Measurements from ENCODE around the gene TTYH2. TPM values are rescaled to one million over a fixed set of nuclear protein-coding genes. Genes with fewer than 3 reads are reported as not detected.

TTYH2 gene
- total and polyA plus RNA-seq, 10 of the 15 experiments (the other 5 are each of a cell fraction or from before 2014, with no cell fraction given), result 0.26 to 25.2 (median 6.6) TPM

DNA sequence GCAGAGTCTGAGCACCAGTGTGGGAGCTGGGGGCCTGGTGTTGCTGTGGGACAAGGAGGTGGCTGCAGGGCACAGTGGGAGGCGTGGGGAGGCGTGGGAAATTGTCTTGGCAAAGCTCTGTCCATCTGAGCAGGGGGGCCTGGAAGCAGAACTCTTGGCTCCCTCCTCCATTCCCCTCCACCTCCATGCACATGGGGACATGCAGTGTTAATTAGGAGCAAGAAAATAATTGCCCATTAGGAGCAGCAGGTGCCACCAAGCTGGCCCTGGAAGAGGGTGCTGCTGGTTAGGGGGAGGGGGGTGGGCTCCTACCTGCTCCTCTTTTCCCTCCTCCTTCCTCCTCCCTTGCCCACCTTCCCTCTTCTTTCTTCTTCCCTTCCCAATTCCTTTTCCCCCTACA lies 4.5 kb downstream of the TTYH2 start:
- no peak for DNase-seq (ENCODE audit: low read depth, low spot score)
- BruUV-seq (replicated peaks), result no TSS peak
- 68% methylated on average over 2 of the region's 2 CpGs for WGBS (ENCODE audit: insufficient coverage, insufficient replicate concordance, low lambda C conversion rate, missing lambda C conversion rate)

DNA sequence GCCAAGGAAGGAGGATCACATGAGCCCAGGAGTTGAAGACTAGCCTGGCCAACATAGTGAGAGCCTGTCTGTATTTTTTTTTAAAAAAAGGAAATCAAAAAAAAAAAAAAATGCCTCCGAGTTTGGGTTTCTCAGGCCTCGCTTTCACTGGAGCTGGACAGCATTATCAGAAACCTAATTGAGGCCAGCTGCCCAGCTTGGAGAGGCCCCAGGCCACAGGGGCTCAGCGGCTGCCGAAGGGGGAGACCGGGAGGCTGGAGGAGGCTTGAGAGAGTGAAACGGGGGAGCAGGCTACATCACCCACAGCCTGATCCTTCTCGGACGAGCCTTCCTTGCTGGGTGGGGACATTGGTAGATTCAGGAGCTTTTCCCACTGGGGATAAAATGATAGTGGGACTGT lies 5.1 kb downstream of the TTYH2 start:
- DNase-seq (ENCODE audit: low read depth, low spot score) (no peak), FAIRE-seq (no peak), ATAC-seq (no peak)
- H3K27me3 ChIP-seq (replicated peaks in 1 of 2; ENCODE audit: control insufficient read depth in 2 of 2, insufficient read depth in 2 of 2, low read length in 1 of 2), result no peaks in the 10 kb centered on the region
- TF ChIP-seq GABPA (IDR thresholded peaks at IDR 0.05; ENCODE audit: low read depth) (no peak), RAD51 (IDR thresholded peaks at IDR 0.05) (no peak), RB1 (IDR thresholded peaks at IDR 0.05; ENCODE audit: borderline replicate concordance) (no peak), MTA2 (IDR thresholded peaks at IDR 0.05; ENCODE audit: low read depth) (no peak), IKZF2 (IDR thresholded peaks at IDR 0.05) (no peak)
- BruUV-seq (replicated peaks), result no TSS peak
- 48% methylated on average over 8 of the region's 8 CpGs for WGBS (ENCODE audit: insufficient coverage, insufficient replicate concordance, low lambda C conversion rate, missing lambda C conversion rate)
- no peaks in the 10 kb centered on the region for H3K9me3 ChIP-seq (replicated peaks; ENCODE audit: control insufficient read depth, insufficient read depth, low read length)
- intact Hi-C loops (cut with micrococcal nuclease; ENCODE audit: unreplicated experiment), result no loop called here
- H3K9ac ChIP-seq (ENCODE audit: control insufficient read depth, insufficient read depth, low read length), result no peak overlapping the region
- H3K4me2 ChIP-seq (ENCODE audit: control insufficient read depth, insufficient read depth), result no peak overlapping the region
- peaks cover 15% of the 10 kb centered on the region for H3K4me1 ChIP-seq (ENCODE audit: control insufficient read depth, insufficient read depth, low read length)
- no peaks in the 10 kb centered on the region; a peak in 1 of 4 replicates for H3K36me3 ChIP-seq (ENCODE audit: control insufficient read depth in 2 of 2, insufficient read depth in 2 of 2, low read length in 1 of 2)
- H2AFZ ChIP-seq (ENCODE audit: control insufficient read depth, low read depth, low read length), result no peak overlapping the region
- ChIA-PET POLR2A (interaction anchor here (0.7 to 1.1 kb wide), 2 partner anchors 62 to 194 kb away, joined by 3 to 5 read pairs; no protein-coding TSS in a partner anchor), CTCF (interaction anchor here (0.6 to 2.4 kb wide), 3 partner anchors 15 to 506 kb away, joined by 3 to 8 read pairs (median 5); partner anchors contain the start of gene RPL38), RAD21 (ENCODE audit: unreplicated experiment) (no interaction called here), SMC1A (ENCODE audit: uncharacterized antibody, unreplicated experiment) (no interaction called here)
- no peaks in the 10 kb centered on the region for H4K20me1 ChIP-seq (ENCODE audit: control insufficient read depth, insufficient read depth)
- no peak overlapping the region for H3K4me3 ChIP-seq
- peaks cover 13% of the 10 kb centered on the region for H3K79me2 ChIP-seq (ENCODE audit: control insufficient read depth, insufficient read depth, low read length)
- no peak overlapping the region for H3K27ac ChIP-seq (ENCODE audit: control insufficient read depth, insufficient read depth)
- in situ Hi-C loops (cut with MboI), result loop anchor here (10.0 kb wide), 1 partner anchor 56 kb away; the partner anchor contains the start of gene DNAI2

More for the DNA sequence above, 4.5 kb downstream of the TTYH2 start:
- in situ Hi-C loops (cut with MboI), result loop anchor here (10.0 kb wide), 1 partner anchor 57 kb away; the partner anchor contains the start of gene DNAI2
- H3K4me2 ChIP-seq (ENCODE audit: control insufficient read depth, insufficient read depth), result no peak overlapping the region
- no peak overlapping the region for H3K9ac ChIP-seq (ENCODE audit: control insufficient read depth, insufficient read depth, low read length)
- CTCF ChIA-PET, result interaction anchor here (1.3 to 2.4 kb wide), 2 partner anchors 15 to 79 kb away, joined by 3 to 8 read pairs; partner anchors contain the start of gene RPL38
- no peaks in the 10 kb centered on the region for H3K27me3 ChIP-seq (replicated peaks in 1 of 2; ENCODE audit: control insufficient read depth in 2 of 2, insufficient read depth in 2 of 2, low read length in 1 of 2)
- no peak overlapping the region for H3K4me3 ChIP-seq
- no peak for ATAC-seq
- SMC1A ChIA-PET (ENCODE audit: uncharacterized antibody, unreplicated experiment), result interaction anchor here (0.9 kb wide), 1 partner anchor 69 kb away, joined by 3 read pairs; no protein-coding TSS in a partner anchor
- peaks cover 15% of the 10 kb centered on the region for H3K4me1 ChIP-seq (ENCODE audit: control insufficient read depth, insufficient read depth, low read length)
- no peak overlapping the region for H2AFZ ChIP-seq (ENCODE audit: control insufficient read depth, low read depth, low read length)
- no peaks in the 10 kb centered on the region for H3K9me3 ChIP-seq (replicated peaks; ENCODE audit: control insufficient read depth, insufficient read depth, low read length)
- no peak for FAIRE-seq
- H3K36me3 ChIP-seq (ENCODE audit: control insufficient read depth in 2 of 2, insufficient read depth in 2 of 2, low read length in 1 of 2), result no peaks in the 10 kb centered on the region; a peak in 1 of 4 replicates
- RAD21 ChIA-PET (ENCODE audit: unreplicated experiment), result interaction anchor here (1.0 kb wide), 1 partner anchor 37 kb away, joined by 3 read pairs; no protein-coding TSS in a partner anchor
- H3K79me2 ChIP-seq (ENCODE audit: control insufficient read depth, insufficient read depth, low read length), result peaks cover 13% of the 10 kb centered on the region
- H3K27ac ChIP-seq (ENCODE audit: control insufficient read depth, insufficient read depth), result no peak overlapping the region
- POLR2A ChIA-PET, result no interaction called here
- no peaks in the 10 kb centered on the region for H4K20me1 ChIP-seq (ENCODE audit: control insufficient read depth, insufficient read depth)
- intact Hi-C loops (cut with micrococcal nuclease; ENCODE audit: unreplicated experiment), result no loop called here
- TF ChIP-seq RELA (IDR thresholded peaks at IDR 0.05; ENCODE audit: borderline replicate concordance, partially characterized antibody), result no peak
- no peak for TF ChIP-seq NFYB (IDR thresholded peaks at IDR 0.05; ENCODE audit: insufficient read depth, low read depth, low read length)
- TF ChIP-seq KAT2A (conservative IDR thresholded peaks at IDR 0.05; ENCODE audit: control insufficient read depth, low read depth, low read length), result no peak
- TF ChIP-seq TBL1XR1 (IDR thresholded peaks at IDR 0.05; ENCODE audit: low read depth, low read length), result no peak
- no peak for TF ChIP-seq SPI1 (IDR thresholded peaks at IDR 0.05; ENCODE audit: borderline replicate concordance, insufficient read depth, low read depth, low read length)

All from GM12878 (cell line).